ENCODE data around the gene KDM2A.

Gene KDM2A

GRCh38 chr11:67095214-67095507, 23.9 kb upstream of the KDM2A start:
- TF ChIP-seq CTCF (IDR thresholded peaks at IDR 0.05; ENCODE audit: insufficient read depth, low read length, poor library complexity, severe bottlenecking): no peak
- Histone ChIP-seq H3K27me3 (replicated peaks; ENCODE audit: control insufficient read depth, insufficient read depth, low read length) (no peaks in the 10 kb centered on the region), H3K4me3 (replicated peaks; ENCODE audit: low read depth, low read length) (no peak overlapping the region), H3K36me3 (ENCODE audit: control insufficient read depth, insufficient read depth, low read length) (no peaks in the 10 kb centered on the region)
- DNase-seq (ENCODE audit: extremely low read depth, insufficient read length): no peak

GRCh38 chr11:67098799-67099429, 20.1 kb upstream of the KDM2A start:
- no peak for DNase-seq (ENCODE audit: extremely low read depth, insufficient read length)
- H3K36me3 ChIP-seq (ENCODE audit: control insufficient read depth, insufficient read depth, low read length): no peaks in the 10 kb centered on the region
- no peak overlapping the region for H3K4me3 ChIP-seq (replicated peaks; ENCODE audit: low read depth, low read length)
- H3K27me3 ChIP-seq (replicated peaks; ENCODE audit: control insufficient read depth, insufficient read depth, low read length): no peaks in the 10 kb centered on the region
- TF ChIP-seq CTCF (IDR thresholded peaks at IDR 0.05; ENCODE audit: insufficient read depth, low read length, poor library complexity, severe bottlenecking): no peak

GRCh38 chr11:67099831-67100324, 19.2 kb upstream of the KDM2A start:
- no peaks in the 10 kb centered on the region for H3K27me3 ChIP-seq (replicated peaks; ENCODE audit: control insufficient read depth, insufficient read depth, low read length)
- no peak for TF ChIP-seq CTCF (IDR thresholded peaks at IDR 0.05; ENCODE audit: insufficient read depth, low read length, poor library complexity, severe bottlenecking)
- peak; percentile 53 for DNase-seq (ENCODE audit: extremely low read depth, insufficient read length)

GRCh38 chr11:67102664-67103063, 16.4 kb upstream of the KDM2A start:
- no peaks in the 10 kb centered on the region for H3K27me3 ChIP-seq (replicated peaks; ENCODE audit: control insufficient read depth, insufficient read depth, low read length)
- no peak for TF ChIP-seq CTCF (IDR thresholded peaks at IDR 0.05; ENCODE audit: insufficient read depth, low read length, poor library complexity, severe bottlenecking)
- no peak for DNase-seq (ENCODE audit: extremely low read depth, insufficient read length)
- H3K4me3 ChIP-seq (replicated peaks; ENCODE audit: low read depth, low read length): no peak overlapping the region
- no peaks in the 10 kb centered on the region for H3K36me3 ChIP-seq (ENCODE audit: control insufficient read depth, insufficient read depth, low read length)

More at GRCh38 chr11:67099831-67100324, 19.2 kb upstream of the KDM2A start:
- Histone ChIP-seq H3K4me3 (replicated peaks; ENCODE audit: low read depth, low read length) (no peak overlapping the region), H3K36me3 (ENCODE audit: control insufficient read depth, insufficient read depth, low read length) (no peaks in the 10 kb centered on the region)

DNA sequence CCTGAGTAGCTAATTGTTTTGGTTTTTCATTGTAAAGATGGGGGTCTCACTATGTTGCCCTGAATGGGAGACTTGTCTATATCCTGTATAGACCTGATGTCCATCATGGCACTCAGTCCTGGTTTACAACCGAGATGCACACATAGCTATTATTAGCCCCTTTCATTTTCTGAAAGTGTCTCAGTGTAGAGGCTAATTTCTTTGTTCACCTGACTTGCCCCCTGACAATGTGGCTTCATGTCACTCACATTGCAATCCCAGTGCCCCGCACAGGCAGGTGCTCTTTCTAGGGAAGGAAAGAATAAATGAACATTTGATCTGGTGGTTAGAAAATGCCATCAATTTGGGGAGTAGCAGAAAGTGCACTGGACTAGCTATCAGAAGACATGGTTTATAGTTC, 13.1 kb upstream of the KDM2A start:
- DNase-seq (ENCODE audit: extremely low read depth, insufficient read length): no peak
- no peak overlapping the region for H3K4me3 ChIP-seq (replicated peaks; ENCODE audit: low read depth, low read length)
- TF ChIP-seq CTCF (IDR thresholded peaks at IDR 0.05; ENCODE audit: insufficient read depth, low read length, poor library complexity, severe bottlenecking): no peak
- H3K36me3 ChIP-seq (ENCODE audit: control insufficient read depth, insufficient read depth, low read length): no peaks in the 10 kb centered on the region
- no peaks in the 10 kb centered on the region for H3K27me3 ChIP-seq (replicated peaks; ENCODE audit: control insufficient read depth, insufficient read depth, low read length)

DNA sequence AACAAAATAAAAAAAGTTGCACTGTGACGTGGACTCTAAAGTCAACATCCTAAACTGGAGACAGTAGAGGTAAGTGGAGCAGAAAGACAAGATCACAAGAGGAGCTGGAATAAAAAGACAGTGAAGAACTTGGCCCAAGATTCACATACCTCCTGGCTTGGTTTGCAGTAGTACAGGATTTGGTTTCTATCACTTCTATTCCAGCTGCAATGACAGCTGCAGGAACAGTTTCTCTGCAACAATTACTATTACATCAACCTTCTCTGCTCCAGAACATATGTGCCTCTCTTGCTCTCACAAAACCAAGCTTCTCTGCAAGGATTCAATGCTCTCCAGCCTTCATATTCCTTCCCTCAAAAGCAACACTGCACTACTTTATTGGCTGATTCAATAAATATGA, 7.8 kb upstream of the KDM2A start:
- no peak for DNase-seq (ENCODE audit: extremely low read depth, insufficient read length)
- H3K36me3 ChIP-seq (ENCODE audit: control insufficient read depth, insufficient read depth, low read length): no peaks in the 10 kb centered on the region
- H3K27me3 ChIP-seq (replicated peaks; ENCODE audit: control insufficient read depth, insufficient read depth, low read length): no peaks in the 10 kb centered on the region
- no peak for TF ChIP-seq CTCF (IDR thresholded peaks at IDR 0.05; ENCODE audit: insufficient read depth, low read length, poor library complexity, severe bottlenecking)
- no peak overlapping the region for H3K4me3 ChIP-seq (replicated peaks; ENCODE audit: low read depth, low read length)
